AG04449 (cell line): ENCODE measurements around the gene MIGA2.
A peak's percentile ranks its signal among the peaks of the same experiment; 100 is the strongest.

Experiments
- CTCF ChIA-PET: fragments of 350-600 bp; formaldehyde crosslinking; extraction: SDS; loops from one replicate; lab custom pipeline; 2021; ENCODE audit warnings: antibody characterized with exemption; lab: Yijun Ruan, JAX
- POLR2A ChIA-PET: fragments of 400-600, 350-600 bp; formaldehyde crosslinking; extraction: SDS; loops from one replicate; lab custom pipeline; 2020; ENCODE audit warnings: antibody characterized with exemption, inconsistent platforms; lab: Yijun Ruan, JAX
- DNase-seq: peaks from one replicate; pipeline ENCODE4 v3.0.0-alpha.2; 2010; ENCODE audit warnings: low read depth, low spot score
- H3K4me3 ChIP-seq: 2 replicates; pipeline ENCODE4 v1.5.1; 2011; ENCODE audit warnings: low read depth, mild to moderate bottlenecking, control low read depth, low read length
- CTCF ChIP-seq: IDR thresholded peaks from one replicate; pipeline ENCODE4 v1.5.1; 2011; ENCODE audit warnings: mild to moderate bottlenecking, moderate library complexity, low read length, control low read depth, inconsistent platforms; ENCODE audit not compliant: insufficient read depth; ENCODE audit errors: missing control alignments

The MIGA2 gene

GRCh38 chr9:129079829-129080228 lies 43.4 kb downstream of the MIGA2 start:
- DNase-seq: no peak
- H3K4me3 ChIP-seq: peak overlapping the region; percentile 87
- no peak for TF ChIP-seq CTCF
- ChIA-PET POLR2A (no interaction called here), CTCF (interaction anchor here (1.3 kb wide), 1 partner anchor 52 kb away, joined by 6 read pairs; the partner anchor contains the start of gene SH3GLB2)

DNA sequence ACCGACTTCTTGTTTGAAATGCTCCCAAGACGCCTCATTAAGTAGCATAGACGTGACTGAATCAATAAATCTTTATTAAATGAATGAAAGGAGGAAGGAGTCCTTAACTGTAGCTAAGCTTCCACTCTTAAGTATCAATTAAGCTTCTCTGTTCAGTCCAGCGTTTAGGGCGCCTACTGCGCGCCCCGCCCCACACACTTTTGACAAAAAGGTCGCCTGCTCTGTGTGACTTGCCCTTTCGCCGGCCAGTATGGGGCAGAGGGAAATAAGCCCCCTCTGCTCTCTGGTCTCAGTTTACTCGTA lies 43.8 kb downstream of the MIGA2 start:
- CTCF ChIA-PET: interaction anchor here (1.1 to 1.3 kb wide), 2 partner anchors 52 to 73 kb away, joined by 4 to 6 read pairs; partner anchors contain the start of gene SH3GLB2
- peak overlapping the region; percentile 87 for H3K4me3 ChIP-seq
- POLR2A ChIA-PET: interaction anchor here (1.0 kb wide), 1 partner anchor 15 kb away, joined by 5 read pairs; no protein-coding TSS in a partner anchor
- DNase-seq: no peak
- no peak for TF ChIP-seq CTCF

DNA sequence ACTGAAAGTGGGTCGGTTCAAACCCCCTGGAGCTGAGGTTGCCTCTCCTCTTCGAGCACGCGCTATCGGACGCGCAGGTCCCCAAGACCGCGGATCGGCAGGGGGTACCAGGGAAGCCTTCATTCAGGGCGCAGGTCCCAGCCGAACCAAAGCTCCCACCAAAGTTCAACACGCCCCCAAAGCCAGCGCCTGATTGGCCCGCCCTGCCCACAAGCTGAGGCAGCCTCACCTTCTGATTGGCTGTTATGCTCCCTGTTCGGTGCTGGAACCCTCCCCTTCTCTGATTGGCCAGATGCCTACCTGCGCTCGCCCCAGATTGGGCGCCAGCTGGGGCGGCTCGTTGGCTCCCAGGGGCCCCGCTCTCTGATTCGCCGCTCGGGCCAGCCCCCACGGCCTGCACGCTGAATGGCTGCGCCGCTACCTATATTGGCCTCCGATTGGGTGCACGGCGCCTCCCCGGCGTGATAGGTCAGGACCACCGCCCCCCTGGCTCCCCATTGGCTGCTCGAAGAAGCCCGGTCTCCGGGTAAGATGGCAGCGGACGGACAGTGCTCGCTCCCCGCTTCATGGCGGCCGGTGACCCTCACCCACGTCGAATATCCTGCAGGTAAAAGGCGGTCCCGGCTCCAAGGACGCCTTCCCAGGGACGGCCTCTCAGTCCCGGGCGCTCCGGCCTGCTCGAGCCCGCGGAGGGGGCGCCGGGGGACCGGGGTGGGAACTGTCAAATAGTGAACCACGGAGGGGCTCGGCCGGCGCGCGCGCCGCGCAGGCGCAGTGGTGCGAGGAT lies 44.4 kb downstream of the MIGA2 start, which contains the start of gene DOLPP1:
Gene DOLPP1, plus strand, starts transcription at position 511 of the 787 bp plus-strand sequence. Its CDS starts 21 bp downstream, at position 532.
- TF ChIP-seq CTCF: no peak
- CTCF ChIA-PET: interaction anchor here (0.8 to 1.3 kb wide), 5 partner anchors 14 to 74 kb away, joined by 3 to 6 read pairs (median 4); partner anchors contain the start of gene SH3GLB2
- peak within 1 kb of the TSS; percentile 89 for H3K4me3 ChIP-seq
- DNase-seq: peak; percentile 93
- POLR2A ChIA-PET: interaction anchor here (0.6 to 1.0 kb wide), 3 partner anchors 11 to 852 kb away, joined by 3 to 5 read pairs (median 3); no protein-coding TSS in a partner anchor

DNA sequence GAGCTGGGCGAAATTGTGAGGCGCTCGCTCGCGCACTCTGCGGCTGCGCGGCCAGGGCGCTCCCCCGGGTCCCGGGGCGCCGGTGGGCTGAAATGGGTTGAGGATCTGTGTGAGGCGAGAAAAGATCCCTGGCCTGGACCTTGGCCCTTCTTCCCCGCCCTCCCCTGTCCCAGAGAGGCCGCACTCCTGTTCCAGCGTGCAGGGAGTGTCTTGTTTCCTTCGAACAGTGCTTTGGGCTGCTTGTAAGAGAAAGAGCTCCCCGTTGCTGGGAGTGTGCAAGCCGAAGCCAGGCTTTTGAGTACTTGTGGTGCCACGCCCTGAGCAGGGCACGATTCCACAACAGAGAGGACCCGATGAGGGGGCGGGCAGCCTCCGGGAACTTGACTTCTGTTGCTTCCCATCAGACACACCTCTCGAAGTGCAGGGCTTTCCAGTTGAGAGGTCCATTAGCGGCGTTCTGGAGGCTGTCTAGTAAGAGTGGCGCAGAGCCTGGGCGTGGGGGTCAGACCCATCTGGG lies 45.0 kb downstream of the MIGA2 start:
- H3K4me3 ChIP-seq: peak overlapping the region; percentile 89
- no peak for DNase-seq
- TF ChIP-seq CTCF: no peak
- POLR2A ChIA-PET: interaction anchor here (0.6 to 1.0 kb wide), 2 partner anchors 11 to 852 kb away, joined by 3 read pairs; no protein-coding TSS in a partner anchor
- CTCF ChIA-PET: interaction anchor here (0.8 to 1.2 kb wide), 3 partner anchors 15 to 32 kb away, joined by 3 to 4 read pairs (median 3); no protein-coding TSS in a partner anchor

GRCh38 chr9:129084087-129084486 lies 47.7 kb downstream of the MIGA2 start:
- no peak overlapping the region for H3K4me3 ChIP-seq
- CTCF ChIA-PET: no interaction called here
- no peak for DNase-seq
- TF ChIP-seq CTCF: no peak
- POLR2A ChIA-PET: no interaction called here

DNA sequence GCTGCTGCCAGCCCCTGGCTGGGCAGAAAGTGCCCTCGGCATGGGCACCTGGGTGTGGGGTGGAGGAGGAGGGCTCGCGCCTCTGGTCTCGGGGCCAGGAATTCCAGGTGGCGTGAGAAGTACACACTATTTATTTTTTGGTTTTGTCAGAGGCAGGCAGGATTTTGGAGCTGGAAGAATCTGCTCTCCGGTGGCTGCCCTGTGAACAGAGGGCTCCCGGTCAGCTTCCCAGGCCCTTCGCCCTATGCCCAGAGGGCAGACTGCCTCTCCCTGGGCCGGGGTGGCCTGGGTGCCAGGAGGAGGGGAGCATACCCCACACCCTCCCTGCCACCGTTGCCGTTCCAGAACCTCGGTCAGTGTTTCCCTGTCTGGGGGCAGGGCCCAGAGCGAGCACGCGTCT lies 52.8 kb downstream of the MIGA2 start:
- DNase-seq: no peak
- no peak overlapping the region for H3K4me3 ChIP-seq
- POLR2A ChIA-PET: no interaction called here
- no peak for TF ChIP-seq CTCF
- CTCF ChIA-PET: interaction anchor here (0.6 kb wide), 1 partner anchor 34 kb away, joined by 3 read pairs; no protein-coding TSS in a partner anchor
